Measurements from ENCODE around the gene GATD1.

Gene GATD1

DNA sequence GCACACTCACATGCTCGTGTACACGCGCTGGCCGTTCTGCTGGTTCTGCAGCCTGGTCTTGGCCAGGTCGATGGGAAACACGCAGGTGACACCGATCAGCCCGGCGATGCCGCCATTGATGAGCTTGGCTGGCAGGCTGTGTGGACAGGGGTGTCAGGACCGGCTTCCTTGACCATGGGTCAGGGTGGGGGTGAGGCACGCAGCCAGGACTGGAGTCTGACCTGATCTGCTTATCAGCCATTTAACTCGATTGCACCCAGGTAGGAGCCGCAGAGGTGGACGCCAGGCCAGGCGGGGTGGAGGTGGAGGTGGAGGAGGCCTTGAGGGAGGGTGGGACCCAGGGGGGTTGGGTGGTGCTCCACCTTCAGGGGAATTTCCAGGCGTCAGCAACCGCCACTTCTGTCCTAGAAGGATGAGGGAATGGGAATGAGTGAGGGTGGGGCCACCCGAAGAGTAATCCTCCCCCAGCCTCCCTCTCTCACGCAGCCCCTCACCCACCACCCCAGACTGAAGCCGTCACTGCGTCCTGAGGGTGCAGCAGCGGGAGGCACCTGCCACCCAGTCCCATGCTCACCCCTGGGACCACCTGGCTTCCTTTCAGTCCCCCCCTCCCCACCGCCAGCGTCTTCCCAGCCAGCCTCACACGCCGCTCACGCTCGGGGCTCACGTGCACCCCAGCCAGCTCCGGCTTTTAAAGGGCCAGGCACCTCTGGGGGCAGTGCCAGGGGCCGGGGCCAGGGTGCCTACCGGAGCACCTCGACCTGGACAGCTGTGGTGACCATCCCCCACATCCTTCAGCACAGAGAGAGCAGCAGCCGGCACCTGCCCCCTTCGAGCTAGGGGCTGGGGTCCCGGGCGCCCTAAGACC lies 17.7 kb upstream of the GATD1 start:
- DNase-seq: no peak

DNA sequence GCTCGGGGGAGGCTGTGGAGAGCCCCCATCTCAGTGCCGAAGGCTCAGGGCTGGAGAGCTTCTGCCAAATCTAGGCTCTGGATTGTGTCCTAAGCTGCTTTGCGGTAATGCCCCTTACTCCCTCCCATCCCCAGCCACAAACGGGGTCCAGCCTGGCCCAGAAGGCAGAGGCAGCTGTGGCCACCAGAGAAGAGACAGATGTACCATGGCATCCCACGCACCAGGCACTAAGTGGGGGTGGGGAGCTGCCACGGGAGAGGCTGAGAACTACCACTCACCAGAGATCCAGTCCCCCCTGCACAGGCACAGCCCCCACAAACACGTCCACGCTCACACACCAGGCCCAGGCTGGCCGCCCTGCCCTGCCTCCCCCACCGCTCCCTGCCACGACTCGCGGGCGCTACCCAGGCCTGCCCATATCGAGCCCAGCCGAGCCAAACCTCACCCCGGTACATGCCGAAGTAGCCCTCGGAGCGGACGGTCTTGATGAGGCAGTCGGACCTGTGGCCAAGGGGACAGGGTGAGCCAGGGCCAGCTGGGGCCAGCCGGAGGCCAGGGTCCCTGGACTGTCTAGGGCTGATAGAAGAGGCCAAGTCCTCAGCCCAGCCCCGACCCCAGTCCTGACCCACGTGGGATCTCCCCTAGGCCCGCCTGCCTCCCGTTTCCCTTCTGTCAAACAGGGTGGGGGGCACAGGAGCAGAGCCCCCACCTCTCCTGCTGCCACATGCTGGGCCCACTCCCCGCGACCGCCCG lies 16.9 kb upstream of the GATD1 start:
- DNase-seq: no peak

DNA sequence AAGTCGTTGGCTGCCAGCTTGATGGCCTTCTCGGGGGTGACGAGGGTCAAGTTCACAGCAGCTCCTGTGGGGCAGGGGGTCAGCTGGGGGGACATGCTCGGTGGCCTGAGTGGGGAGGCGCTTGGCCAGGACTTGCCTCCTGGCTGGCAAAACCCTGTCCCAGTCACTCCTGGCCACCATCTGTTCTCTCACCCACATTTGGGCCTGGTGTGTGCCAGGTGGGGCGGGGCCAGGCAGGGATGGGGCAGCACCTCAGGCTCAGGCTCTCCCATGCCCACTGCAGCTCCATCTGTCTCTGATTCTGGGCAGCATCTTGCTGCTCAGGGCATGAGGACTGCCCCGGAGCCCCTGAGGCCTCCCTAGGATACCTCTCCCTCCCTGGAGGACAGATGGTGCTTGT lies 16.3 kb upstream of the GATD1 start:
- DNase-seq: no peak

- DNase-seq: no peak
Observed at GRCh38 chr11:792873-793272, 15.6 kb upstream of the GATD1 start.

GRCh38 chr11:792535-792821 lies 15.2 kb upstream of the GATD1 start:
- DNase-seq: no peak

DNA sequence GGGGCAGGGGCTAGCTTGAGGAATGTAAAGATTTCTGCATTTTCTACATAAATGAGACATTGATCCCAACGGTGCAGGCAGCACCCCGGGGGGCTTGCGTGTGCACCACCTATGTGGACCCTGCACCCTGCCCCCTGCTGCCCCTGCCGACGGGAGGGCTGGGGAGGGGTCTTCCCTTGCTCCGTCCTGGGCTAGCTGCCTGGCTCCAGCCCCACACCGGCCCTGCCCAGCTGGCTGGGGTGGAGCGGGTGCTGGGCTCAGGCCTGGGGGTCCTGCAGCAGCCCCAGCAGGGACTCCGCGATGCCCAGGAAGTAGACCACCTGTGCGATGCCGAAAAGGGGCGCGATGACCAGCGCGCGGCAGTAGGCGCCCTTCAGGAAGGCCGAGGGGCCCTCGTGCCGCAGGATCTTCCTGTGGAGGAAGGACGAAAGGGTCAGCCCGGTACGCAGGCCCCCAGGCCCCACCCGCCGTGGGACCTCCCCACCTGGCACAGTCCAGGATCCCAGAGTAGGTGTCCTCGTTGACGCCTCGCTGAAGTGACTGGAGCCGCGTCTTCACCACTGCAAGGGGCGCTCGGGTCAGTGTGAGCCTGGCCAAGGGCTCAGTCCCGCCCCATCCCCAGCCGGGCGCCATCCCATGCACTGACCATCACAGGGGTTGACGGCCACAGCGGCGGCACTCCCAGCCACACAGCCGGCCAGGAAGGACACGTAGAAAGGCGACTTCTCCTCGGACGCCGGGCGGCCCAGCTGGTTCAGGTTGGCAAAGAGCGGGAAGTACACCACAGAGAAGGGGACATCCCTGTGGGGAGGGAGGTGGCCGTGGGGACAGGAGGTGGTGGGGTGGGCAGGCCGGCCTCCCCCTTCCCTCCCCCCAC lies 14.6 kb upstream of the GATD1 start:
- no peak for DNase-seq

DNA sequence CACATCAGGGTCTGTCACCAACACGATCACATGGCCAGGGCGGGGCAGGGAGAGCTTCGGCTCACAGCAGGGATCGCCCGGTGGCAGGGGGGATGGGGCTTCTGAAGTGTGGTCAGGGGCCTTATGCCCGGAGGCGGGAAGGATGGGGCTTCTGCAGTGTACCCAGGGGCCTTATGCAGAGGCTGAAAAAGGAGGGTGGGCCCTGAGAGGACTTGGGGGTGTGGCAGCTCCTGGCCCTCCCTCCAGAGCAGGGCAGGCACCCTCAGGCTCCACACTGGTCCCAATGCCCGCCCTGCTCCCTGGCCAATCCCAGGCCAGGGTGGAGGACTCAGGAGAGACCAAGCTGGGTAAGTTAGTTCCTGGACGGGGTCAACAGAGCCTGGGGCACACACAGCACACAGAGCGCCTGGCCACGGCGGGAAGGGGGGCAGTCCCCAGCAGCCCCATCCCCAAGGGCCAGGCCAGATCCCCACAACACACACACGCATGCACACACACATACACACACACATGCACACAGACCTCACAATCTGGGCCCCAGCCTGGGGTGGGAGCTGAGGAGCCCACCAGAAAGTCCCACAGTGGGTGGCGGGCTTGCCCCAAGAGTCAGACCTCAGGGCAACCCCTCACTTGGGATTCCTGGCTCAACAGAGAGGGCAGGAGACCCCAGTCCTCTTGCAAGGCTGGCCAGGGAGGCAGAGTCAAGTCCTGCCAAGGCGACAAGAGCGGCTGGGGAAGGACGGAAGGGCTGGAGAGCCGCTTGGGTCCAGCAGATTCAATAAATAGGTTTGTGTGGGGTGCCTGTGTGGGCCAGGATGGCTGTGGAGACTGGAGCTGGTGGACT lies 13.7 kb upstream of the GATD1 start:
- DNase-seq: no peak

- no peak for DNase-seq
Observed at GRCh38 chr11:789943-790342, 12.7 kb upstream of the GATD1 start, which contains the start of gene CEND1. Gene CEND1 (minus strand): TSS chr11:790090. CDS start chr11:788576, 1,514 bp downstream.

GRCh38 chr11:788953-789940 lies 12.0 kb upstream of the GATD1 start:
- DNase-seq: no peak

- no peak for DNase-seq
Observed at GRCh38 chr11:788009-788640, 10.8 kb upstream of the GATD1 start.

DNA sequence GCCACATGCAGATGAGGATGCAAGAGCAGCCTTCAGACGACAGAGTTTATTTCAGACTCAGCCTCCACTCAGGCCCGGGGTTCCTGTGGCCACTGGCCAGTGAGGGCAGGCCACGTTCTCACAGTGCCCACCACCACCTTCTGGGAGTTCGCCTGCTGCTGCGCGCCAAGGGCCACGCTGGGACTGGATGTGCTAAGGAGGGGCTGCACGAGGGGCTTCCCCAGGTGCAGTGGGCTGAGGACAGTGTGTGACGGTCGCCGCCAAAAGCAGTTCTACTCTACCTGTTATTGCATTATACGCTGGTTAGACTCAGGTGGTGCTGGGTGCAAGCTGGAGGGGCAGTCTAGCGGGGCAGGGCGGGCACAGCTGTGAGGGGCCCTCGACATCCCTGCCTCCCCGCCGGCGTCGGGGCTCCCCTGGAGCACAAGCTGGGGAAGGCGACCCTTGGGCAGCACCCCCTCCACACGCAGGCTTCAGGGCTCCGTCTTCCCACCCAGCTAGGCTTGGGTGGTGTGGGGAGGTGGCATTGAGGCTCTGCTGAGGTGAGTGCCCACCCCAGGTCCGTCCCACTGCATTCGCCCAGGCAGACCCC lies 9.9 kb upstream of the GATD1 start:
- no peak for DNase-seq

DNA sequence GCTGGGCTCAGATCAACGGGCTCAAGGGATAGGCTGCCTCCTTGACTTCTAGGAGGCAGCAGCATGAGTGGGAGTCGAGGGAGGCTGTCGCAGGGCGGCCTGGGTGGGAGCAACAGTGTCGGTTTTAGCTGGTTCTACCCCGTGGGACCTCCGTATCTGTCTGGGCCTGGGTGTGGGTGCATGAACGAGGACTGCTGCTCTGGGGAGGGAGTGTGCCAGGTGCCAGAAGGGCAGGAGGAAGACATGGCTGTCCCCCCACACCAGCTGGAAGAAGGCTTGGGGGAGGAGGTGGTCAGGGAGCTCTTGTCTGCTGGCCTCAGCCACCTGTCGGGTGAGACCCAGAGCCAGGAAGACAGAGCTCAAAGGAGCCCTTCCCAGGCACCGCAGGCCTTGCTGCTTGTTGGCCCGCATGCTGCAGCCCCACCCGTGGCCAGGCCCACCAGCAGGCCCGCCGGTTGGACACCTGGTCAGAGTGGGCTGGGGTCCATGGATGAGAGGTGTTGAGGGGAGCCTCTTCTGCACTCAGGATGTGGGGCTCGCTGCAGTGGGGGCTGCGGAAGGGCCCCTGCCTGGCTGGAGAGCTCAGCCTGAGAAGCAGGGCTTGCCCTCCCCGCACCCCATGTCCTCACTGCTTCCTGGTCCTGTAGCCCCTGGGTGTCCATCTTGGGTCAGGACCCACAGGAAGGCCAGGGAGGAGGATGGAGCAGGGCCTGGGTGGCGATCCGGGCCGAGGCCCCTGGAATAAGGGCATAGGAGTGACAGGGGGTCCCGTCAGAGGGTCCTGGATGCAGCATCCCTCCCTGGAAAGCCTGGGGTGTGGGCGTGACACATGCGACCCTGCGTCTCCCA lies 9.2 kb upstream of the GATD1 start:
- DNase-seq: no peak

GRCh38 chr11:783581-784015 lies 6.3 kb upstream of the GATD1 start:
- DNase-seq: no peak

DNA sequence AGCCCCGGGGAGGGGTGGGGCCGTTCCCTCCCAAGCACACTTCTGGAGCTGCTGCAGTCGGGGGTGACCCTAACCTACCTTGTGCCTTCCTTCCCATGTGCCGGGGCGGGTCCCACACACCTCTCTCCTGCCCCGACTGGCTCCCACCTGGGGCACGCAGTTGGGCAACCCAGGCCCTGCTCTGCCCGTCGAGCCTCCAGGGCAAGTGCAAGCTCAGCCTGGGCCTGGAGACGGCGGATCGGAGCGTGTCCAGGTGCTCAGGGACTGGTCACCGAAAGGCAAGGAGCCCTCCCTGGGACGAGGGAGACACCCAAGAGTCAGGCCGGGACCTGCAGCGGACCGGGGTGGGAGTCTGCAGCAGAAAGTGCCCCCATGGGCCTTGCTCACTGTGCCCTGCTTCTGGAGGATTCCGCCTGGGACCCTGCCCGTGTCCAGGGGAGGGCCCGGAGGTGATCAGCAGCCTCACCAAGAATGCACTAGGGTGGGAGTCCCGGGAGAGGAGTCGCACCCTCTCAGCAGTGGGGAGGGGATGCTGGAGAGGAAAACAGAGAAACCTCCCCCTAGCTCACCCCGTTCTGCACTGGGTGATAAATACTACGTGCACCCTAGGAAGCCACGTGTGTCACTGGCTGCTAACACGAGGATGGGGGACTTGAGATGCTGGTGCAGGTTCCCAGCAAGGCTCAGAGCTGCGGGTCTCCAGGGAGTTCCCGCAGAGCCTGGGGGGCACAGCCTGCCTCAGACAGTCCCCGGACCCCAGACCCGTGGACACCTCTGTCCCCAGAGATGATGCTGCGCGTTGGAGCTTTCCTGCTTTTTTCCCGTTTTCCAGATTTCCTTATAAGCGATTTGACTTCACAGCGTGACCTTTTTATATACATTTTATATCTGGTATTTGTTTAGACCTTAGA lies 5.2 kb upstream of the GATD1 start:
- no peak for DNase-seq

DNA sequence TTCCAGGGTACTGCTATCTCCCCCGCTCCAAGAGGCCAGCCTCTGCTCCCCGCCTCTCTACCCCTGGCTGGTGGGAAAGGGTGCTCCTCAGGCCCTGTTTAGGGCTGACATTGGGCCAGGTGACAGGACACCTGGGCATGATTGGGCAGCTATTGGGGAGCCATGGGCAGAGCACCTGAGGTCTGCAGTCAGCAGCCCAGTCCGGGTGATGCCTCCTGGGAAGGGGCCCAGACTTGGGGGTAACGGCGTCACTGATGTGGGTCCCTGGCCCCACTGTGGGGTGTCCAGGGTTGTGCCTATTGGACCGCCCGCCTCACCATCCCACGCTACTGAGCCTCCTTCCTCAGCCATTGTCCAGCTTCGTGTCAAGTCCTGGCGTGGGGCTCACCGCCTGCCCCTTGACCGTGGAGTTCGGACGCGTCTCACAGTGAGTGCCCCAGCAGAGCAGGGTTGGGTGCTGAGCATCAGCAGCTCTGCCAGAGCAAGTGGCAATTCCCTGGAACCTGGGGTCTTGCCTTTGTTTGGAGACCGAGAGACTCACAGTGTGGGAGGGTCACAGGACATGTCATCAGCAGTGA lies 2.8 kb upstream of the GATD1 start:
- DNase-seq: no peak

DNA sequence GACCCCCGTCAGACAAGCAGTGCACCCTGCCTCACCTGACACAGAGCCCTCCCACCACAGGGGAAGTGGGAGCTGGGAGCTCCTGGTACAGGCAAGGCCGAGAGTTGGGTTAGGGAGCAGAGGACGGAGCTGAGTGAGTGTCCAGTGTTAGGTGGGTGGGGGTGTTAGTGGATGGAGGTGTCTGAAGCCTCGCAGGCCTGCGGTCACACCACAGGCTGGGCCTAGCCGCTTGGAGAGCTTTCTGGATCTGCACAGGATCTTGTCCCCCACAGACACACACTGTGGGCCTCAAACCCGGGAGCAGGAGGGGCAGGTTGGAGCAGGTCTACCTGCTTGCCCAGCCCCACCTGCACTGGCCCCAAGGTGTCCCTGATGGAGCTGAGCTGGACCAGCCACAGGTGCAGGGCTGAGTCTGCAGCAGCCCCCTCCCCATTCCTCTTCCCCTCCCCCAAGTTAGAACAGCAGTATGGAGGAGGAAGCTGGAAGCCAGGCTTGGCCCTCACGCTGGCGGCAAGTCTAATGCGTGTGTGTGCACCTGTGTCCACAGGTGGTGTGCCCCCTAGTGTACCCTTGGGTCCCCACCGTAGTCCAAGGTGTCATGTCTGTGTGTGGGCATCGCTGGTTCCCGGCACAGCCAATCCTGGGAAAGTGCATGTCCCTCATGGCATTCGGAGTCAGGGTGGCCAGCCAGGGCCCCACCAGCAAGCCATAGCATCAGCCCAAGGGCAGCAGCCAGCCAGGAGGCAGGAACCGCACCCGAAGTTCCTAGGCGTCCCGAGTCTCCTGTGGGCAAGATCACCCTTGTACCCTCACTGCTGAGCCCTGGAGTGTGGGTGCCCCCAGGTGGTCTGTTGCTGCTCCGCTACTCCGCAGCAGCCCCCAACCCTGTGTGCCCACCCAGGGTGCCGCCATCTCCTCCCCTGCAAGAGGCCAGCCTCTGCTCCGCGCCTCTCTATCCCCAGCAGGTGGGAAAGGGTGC lies 2.0 kb upstream of the GATD1 start:
- no peak for DNase-seq

Data from GDM1 (cell line).